DND-41 (cell line): ENCODE results near the gene TMEM239.
"Not testable (repeated sequence)": the region's sequence is repeated elsewhere in the genome, so short reads cannot be mapped to it uniquely, and the experiment has no call there.

Experiments used
- ATAC-seq: fragments of 200-7000 bp; cut with Tn5 transposase; 3 replicates; pipeline ENCODE4 v1.9.1; 2021; ENCODE audit warnings: low read depth; ENCODE audit not compliant: insufficient read depth
- DNase-seq: peaks from one replicate; pipeline ENCODE4 v3.0.0-alpha.2; 2020
- H2AFZ ChIP-seq: 2 replicates; pipeline ENCODE4 v1.6.0; 2012; ENCODE audit warnings: low read depth, low read length
- H3K27ac ChIP-seq: 2 replicates; pipeline ENCODE4 v1.5.1; 2012; ENCODE audit warnings: low read length, inconsistent platforms
- H3K27me3 ChIP-seq: fragments of 200-600 bp; sonication (generic); 2 replicates; pipeline ENCODE4 v1.6.0; 2012; ENCODE audit warnings: low read length, mild to moderate bottlenecking, inconsistent platforms; ENCODE audit not compliant: insufficient read depth, poor library complexity
- H3K36me3 ChIP-seq: 2 replicates; pipeline ENCODE4 v1.5.1; 2012; ENCODE audit warnings: low read length, inconsistent platforms; ENCODE audit not compliant: insufficient read depth
- H3K4me1 ChIP-seq: 2 replicates; pipeline ENCODE4 v1.5.1; 2012; ENCODE audit warnings: mild to moderate bottlenecking, low read length; ENCODE audit not compliant: insufficient read depth
- H3K4me2 ChIP-seq: 2 replicates; pipeline ENCODE4 v1.6.0; 2012; ENCODE audit warnings: mild to moderate bottlenecking, moderate library complexity, low read length, inconsistent platforms; ENCODE audit not compliant: insufficient read depth
- H3K4me3 ChIP-seq, 2 experiments: fragments of 200-600 bp in 1 of 2; shearing (Covaris generic) in 1 of 2; 2 replicates each; pipeline ENCODE4 v1.5.1; 2012 to 2016; ENCODE audit warnings: inconsistent platforms in 2 of 2, low read length in 2 of 2, mild to moderate bottlenecking in 2 of 2, low read depth in 1 of 2, moderate library complexity in 1 of 2
- H3K79me2 ChIP-seq: 2 replicates; pipeline ENCODE4 v1.6.0; 2012; ENCODE audit warnings: low read length, inconsistent platforms; ENCODE audit not compliant: insufficient read depth
- H3K9ac ChIP-seq: 2 replicates; pipeline ENCODE4 v1.6.0; 2012; ENCODE audit warnings: low read depth, mild to moderate bottlenecking, inconsistent platforms, low read length, moderate library complexity
- H3K9me3 ChIP-seq: 2 replicates; pipeline ENCODE4 v1.5.1; 2012; ENCODE audit warnings: low read length, moderate library complexity, mild to moderate bottlenecking, inconsistent platforms; ENCODE audit not compliant: insufficient read depth, severe bottlenecking
- H4K20me1 ChIP-seq: 2 replicates; pipeline ENCODE4 v1.6.0; 2012; ENCODE audit warnings: low read length; ENCODE audit not compliant: insufficient read depth
- EZH2 ChIP-seq: IDR thresholded peaks from 3 replicates; pipeline ENCODE4 v1.6.1; 2012; ENCODE audit warnings: borderline replicate concordance, low read depth, mild to moderate bottlenecking, moderate library complexity, low read length, inconsistent platforms; ENCODE audit not compliant: severe bottlenecking
- TF ChIP-seq, protein P1 (sequence below): IDR thresholded peaks from 2 replicates; pipeline ENCODE4 v1.5.1; 2012; ENCODE audit warnings: borderline replicate concordance, low read length, moderate library complexity, mild to moderate bottlenecking; ENCODE audit not compliant: poor library complexity, severe bottlenecking; ENCODE audit errors: extremely low read depth

TMEM239 gene

DNA sequence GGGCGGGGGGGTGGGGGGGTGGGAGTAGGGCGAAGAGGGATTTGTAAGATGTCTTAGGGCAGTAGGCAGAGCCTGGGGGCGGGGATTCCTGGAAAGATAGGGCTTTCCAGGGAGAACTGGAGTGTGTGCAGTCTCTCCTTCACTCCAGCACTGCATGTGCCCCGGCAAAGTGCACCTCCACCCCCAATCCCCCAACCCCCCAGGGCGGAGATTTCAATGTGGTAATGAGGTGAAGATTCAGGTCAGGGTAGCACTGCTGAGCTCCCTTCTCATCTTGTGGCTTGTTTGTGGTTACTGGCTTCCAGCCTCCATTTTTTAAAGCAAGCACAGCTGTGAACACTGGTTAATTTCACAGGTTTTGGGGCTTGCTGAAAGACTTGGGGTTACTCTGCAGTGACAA, 5.9 kb downstream of the TMEM239 start:
- DNase-seq = peak; percentile 92
- H3K27me3 ChIP-seq = peaks cover 28% of the 10 kb centered on the region

DNA sequence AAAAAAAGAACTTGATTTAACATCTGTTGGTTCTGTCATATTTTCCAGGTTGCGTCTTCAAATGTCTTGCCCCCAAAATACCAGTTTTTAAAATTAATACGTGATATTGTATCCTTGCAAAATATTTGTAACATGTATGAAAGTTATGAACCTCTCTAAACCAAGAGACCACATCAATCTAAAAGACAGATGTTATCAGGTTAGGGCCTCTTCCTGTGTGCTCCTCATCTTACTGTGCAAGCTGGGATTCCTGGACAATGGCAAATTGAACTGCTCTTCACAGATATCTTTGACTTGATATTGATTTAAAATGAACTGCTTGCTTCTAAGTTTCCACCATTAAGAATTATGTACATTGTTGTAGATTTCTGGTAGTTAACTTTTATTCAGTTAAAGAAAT, 9.6 kb downstream of the TMEM239 start:
- DNase-seq (peak; percentile 39), ATAC-seq (peak; percentile 67)
- Histone ChIP-seq H3K36me3 (no peaks in the 10 kb centered on the region), H3K9me3 (no peaks in the 10 kb centered on the region), H3K4me2 (peak overlapping the region; percentile 8; the same call in 1 of the 2 replicates), H3K79me2 (no peaks in the 10 kb centered on the region), H4K20me1 (peaks cover 14% of the 10 kb centered on the region), H2AFZ (no peak overlapping the region), H3K9ac (no peak overlapping the region), H3K27ac (no peak overlapping the region), H3K4me1 (peaks cover 34% of the 10 kb centered on the region), H3K27me3 (peaks cover 13% of the 10 kb centered on the region), H3K4me3 (no peak overlapping the region)
- TF ChIP-seq, protein P1, sequence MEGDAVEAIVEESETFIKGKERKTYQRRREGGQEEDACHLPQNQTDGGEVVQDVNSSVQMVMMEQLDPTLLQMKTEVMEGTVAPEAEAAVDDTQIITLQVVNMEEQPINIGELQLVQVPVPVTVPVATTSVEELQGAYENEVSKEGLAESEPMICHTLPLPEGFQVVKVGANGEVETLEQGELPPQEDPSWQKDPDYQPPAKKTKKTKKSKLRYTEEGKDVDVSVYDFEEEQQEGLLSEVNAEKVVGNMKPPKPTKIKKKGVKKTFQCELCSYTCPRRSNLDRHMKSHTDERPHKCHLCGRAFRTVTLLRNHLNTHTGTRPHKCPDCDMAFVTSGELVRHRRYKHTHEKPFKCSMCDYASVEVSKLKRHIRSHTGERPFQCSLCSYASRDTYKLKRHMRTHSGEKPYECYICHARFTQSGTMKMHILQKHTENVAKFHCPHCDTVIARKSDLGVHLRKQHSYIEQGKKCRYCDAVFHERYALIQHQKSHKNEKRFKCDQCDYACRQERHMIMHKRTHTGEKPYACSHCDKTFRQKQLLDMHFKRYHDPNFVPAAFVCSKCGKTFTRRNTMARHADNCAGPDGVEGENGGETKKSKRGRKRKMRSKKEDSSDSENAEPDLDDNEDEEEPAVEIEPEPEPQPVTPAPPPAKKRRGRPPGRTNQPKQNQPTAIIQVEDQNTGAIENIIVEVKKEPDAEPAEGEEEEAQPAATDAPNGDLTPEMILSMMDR = no peak
- TF ChIP-seq EZH2 = no peak

More for the DNA sequence above, 5.9 kb downstream of the TMEM239 start:
- H3K4me2 ChIP-seq = peak overlapping the region; percentile 53; the same call in 1 of the 2 replicates
- H3K36me3 ChIP-seq = no peaks in the 10 kb centered on the region
- H2AFZ ChIP-seq = no peak overlapping the region
- peaks cover 35% of the 10 kb centered on the region for H3K4me1 ChIP-seq
- peaks cover 42% of the 10 kb centered on the region for H4K20me1 ChIP-seq
- no peak overlapping the region for H3K27ac ChIP-seq
- H3K9ac ChIP-seq = no peak overlapping the region
- peak; percentile 95 for ATAC-seq
- no peak overlapping the region for H3K4me3 ChIP-seq
- TF ChIP-seq, protein P1 = no peak
- TF ChIP-seq EZH2 = no peak
- no peaks in the 10 kb centered on the region for H3K9me3 ChIP-seq
- H3K79me2 ChIP-seq = no peaks in the 10 kb centered on the region

DNA sequence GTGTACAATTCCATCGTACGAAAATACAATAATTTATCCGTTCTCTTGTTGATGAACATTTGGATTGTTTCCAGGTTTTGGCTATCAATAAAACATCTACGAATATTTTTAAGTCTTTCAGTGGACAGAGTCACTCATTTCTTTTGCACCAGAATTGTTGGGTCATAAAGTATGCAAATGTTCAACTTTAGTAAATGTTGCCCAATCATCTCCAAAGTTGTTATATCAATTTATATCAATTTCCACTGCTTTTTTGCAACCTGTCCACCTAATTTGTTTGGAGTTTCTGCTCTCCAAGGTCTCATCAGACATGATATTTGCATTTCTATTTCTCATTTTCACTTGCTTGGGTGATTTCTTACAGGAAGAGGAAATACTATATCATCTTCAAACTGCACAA, 10.5 kb downstream of the TMEM239 start:
- no peak overlapping the region for H3K4me3 ChIP-seq
- H3K9ac ChIP-seq = no peak overlapping the region
- H3K4me2 ChIP-seq = no peak overlapping the region
- no peaks in the 10 kb centered on the region for H3K9me3 ChIP-seq
- no peaks in the 10 kb centered on the region for H3K36me3 ChIP-seq
- H3K79me2 ChIP-seq = no peaks in the 10 kb centered on the region
- no peak overlapping the region for H2AFZ ChIP-seq
- TF ChIP-seq, protein P1 = no peak
- TF ChIP-seq EZH2 = no peak
- H3K4me1 ChIP-seq = peaks cover 25% of the 10 kb centered on the region
- peaks cover 6% of the 10 kb centered on the region for H4K20me1 ChIP-seq
- ATAC-seq = no peak
- no peak for DNase-seq
- H3K27me3 ChIP-seq = peaks cover 13% of the 10 kb centered on the region
- H3K27ac ChIP-seq = no peak overlapping the region

DNA sequence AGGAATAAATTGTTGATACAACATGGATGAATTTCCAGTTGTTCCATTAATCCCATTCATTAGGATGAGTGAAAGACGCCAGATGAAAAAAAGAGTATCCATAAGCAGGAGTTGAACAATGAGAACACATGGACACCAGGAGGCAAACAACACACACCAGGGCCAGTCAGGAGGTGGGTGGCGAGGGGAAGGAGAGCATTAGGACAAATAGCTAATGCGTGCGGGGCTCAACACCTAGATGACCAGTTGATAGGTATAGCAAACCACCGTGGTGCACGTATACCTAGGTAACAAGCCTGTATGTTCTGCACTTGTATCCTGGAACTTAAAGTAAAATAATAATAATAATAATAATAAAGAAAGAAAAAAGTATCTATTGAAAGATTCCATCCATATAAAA, 13.2 kb downstream of the TMEM239 start:
- Histone ChIP-seq H3K4me1 (peaks cover 18% of the 10 kb centered on the region), H3K9me3 (no peaks in the 10 kb centered on the region), H3K27ac (no peak overlapping the region), H3K36me3 (no peaks in the 10 kb centered on the region), H3K4me2 (no peak overlapping the region), H3K79me2 (no peaks in the 10 kb centered on the region), H2AFZ (no peak overlapping the region), H3K4me3 (no peak overlapping the region), H3K27me3 (peaks cover 24% of the 10 kb centered on the region), H3K9ac (no peak overlapping the region), H4K20me1 (peaks cover 4% of the 10 kb centered on the region; the same call in 1 of the 2 replicates)
- TF ChIP-seq EZH2 = no peak
- TF ChIP-seq, protein P1 = no peak
- ATAC-seq (no peak), DNase-seq (peak; percentile 1)

DNA sequence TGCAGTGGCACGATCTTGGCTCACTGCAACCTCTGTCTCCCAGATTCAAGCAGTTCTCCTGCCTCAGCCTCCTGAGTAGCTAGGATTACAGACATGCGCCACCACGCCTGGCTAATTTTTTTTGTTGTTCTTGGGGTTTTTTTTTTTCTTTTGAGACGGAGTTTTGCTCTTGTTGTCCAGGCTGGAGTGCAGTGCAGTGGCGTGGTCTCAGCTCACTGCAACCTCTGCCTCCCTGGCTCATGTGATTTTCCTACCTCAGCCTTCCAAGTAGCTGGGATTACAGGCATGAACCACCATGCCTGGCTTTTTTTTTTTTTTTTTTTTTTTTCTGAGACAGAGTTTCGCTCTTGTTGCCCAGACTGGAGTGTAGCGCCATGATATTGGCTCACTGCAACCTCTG, 15.0 kb downstream of the TMEM239 start:
- not testable (repeated sequence) for ATAC-seq, H3K4me3 ChIP-seq, H4K20me1 ChIP-seq, H3K9ac ChIP-seq, H2AFZ ChIP-seq, H3K9me3 ChIP-seq, H3K27ac ChIP-seq, H3K36me3 ChIP-seq, H3K4me2 ChIP-seq, H3K79me2 ChIP-seq
- Histone ChIP-seq H3K4me1 (peaks cover 10% of the 10 kb centered on the region), H3K27me3 (peaks cover 25% of the 10 kb centered on the region)
- DNase-seq = peak; percentile 0
